ENCODE measurements around the gene NHSL1.

DNA sequence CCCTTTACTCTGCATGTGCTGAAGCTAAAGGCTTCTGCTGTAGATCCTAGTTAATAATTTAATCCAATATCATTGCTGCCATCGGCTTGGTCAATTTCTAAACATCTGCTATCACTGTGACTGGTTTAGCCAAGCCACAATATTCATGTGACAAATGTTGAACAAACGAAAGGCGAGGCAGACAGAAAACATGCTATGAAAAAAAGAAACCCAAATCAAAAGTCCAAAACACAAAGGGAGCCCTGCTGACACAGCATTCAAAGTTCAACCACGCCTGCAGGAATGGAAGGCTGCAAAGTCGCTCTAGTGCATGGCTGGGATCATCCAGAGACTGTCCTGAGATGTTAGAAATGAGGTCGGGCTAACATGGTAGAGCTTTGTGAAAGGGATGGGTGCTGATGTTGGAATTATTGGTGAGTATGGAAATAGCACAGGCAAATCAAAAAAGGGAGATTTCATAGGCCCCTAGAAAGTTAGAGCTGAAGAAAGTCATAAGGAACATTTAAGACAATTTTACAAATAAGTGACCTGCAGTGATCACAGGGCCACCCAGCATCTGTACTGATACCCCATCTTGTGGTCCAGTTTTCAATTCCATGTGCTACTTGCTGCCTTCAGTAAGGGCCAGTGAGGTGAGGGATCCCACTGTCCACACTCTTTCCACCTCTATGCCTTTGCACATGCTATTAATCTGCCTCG, 8.8 kb upstream of the NHSL1 start:
- TF ChIP-seq, protein P1, sequence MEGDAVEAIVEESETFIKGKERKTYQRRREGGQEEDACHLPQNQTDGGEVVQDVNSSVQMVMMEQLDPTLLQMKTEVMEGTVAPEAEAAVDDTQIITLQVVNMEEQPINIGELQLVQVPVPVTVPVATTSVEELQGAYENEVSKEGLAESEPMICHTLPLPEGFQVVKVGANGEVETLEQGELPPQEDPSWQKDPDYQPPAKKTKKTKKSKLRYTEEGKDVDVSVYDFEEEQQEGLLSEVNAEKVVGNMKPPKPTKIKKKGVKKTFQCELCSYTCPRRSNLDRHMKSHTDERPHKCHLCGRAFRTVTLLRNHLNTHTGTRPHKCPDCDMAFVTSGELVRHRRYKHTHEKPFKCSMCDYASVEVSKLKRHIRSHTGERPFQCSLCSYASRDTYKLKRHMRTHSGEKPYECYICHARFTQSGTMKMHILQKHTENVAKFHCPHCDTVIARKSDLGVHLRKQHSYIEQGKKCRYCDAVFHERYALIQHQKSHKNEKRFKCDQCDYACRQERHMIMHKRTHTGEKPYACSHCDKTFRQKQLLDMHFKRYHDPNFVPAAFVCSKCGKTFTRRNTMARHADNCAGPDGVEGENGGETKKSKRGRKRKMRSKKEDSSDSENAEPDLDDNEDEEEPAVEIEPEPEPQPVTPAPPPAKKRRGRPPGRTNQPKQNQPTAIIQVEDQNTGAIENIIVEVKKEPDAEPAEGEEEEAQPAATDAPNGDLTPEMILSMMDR (IDR thresholded peaks at IDR 0.05) = no peak
- TF ChIP-seq EP300 (IDR thresholded peaks at IDR 0.05) = no peak

All from ovary (tissue), 3 donors.